ENCODE measurements around the gene TOB2. TPM values are rescaled to one million over a fixed set of nuclear protein-coding genes. Genes with fewer than 3 reads are reported as not detected.

The TOB2 gene
- total and polyA plus RNA-seq, 9 of the 15 experiments (the other 6 are each of a cell fraction or from before 2014, with no cell fraction given): 3.3 to 20.5 (median 7.3) TPM

DNA sequence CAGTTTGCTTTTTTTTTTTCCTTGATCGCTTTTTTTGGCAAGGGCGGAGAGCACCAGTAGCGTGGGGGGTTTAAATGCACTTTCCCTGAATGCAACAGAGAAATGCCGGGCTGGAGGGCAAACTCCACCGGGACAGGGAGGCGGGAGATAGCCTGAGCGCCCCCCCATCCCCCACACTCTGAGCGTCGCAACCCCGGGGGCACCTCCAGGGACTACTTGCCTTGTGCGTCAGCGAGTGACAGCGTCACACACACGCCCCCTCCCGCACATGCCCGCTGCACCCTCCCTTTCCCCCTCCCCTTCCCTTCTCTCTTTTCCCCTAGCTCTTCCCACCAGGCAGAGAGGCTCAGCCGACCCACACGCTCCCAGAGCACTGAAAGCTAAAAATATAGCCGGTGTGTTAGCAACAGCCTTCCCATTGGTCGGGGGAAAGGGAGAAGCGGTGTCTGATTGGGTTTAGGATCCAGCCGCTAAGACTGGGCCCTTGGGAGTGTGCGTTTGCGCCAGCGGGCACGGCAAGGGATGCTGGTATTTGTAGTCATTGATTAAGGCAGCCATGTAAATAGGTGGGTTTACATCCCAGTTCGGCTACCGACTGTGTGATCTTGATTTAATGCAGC lies 1.7 kb upstream of the TOB2 start (continued):
- TF ChIP-seq MYNN (IDR thresholded peaks at IDR 0.05): peak; percentile 23; the same call in 1 of the 2 replicates
- TF ChIP-seq MYNN (CRISPR knock-in tag; IDR thresholded peaks at IDR 0.05): no peak
- TF ChIP-seq TAF9B (IDR thresholded peaks at IDR 0.05; ENCODE audit: partially characterized antibody): peak; percentile 68
- TF ChIP-seq, protein P1, sequence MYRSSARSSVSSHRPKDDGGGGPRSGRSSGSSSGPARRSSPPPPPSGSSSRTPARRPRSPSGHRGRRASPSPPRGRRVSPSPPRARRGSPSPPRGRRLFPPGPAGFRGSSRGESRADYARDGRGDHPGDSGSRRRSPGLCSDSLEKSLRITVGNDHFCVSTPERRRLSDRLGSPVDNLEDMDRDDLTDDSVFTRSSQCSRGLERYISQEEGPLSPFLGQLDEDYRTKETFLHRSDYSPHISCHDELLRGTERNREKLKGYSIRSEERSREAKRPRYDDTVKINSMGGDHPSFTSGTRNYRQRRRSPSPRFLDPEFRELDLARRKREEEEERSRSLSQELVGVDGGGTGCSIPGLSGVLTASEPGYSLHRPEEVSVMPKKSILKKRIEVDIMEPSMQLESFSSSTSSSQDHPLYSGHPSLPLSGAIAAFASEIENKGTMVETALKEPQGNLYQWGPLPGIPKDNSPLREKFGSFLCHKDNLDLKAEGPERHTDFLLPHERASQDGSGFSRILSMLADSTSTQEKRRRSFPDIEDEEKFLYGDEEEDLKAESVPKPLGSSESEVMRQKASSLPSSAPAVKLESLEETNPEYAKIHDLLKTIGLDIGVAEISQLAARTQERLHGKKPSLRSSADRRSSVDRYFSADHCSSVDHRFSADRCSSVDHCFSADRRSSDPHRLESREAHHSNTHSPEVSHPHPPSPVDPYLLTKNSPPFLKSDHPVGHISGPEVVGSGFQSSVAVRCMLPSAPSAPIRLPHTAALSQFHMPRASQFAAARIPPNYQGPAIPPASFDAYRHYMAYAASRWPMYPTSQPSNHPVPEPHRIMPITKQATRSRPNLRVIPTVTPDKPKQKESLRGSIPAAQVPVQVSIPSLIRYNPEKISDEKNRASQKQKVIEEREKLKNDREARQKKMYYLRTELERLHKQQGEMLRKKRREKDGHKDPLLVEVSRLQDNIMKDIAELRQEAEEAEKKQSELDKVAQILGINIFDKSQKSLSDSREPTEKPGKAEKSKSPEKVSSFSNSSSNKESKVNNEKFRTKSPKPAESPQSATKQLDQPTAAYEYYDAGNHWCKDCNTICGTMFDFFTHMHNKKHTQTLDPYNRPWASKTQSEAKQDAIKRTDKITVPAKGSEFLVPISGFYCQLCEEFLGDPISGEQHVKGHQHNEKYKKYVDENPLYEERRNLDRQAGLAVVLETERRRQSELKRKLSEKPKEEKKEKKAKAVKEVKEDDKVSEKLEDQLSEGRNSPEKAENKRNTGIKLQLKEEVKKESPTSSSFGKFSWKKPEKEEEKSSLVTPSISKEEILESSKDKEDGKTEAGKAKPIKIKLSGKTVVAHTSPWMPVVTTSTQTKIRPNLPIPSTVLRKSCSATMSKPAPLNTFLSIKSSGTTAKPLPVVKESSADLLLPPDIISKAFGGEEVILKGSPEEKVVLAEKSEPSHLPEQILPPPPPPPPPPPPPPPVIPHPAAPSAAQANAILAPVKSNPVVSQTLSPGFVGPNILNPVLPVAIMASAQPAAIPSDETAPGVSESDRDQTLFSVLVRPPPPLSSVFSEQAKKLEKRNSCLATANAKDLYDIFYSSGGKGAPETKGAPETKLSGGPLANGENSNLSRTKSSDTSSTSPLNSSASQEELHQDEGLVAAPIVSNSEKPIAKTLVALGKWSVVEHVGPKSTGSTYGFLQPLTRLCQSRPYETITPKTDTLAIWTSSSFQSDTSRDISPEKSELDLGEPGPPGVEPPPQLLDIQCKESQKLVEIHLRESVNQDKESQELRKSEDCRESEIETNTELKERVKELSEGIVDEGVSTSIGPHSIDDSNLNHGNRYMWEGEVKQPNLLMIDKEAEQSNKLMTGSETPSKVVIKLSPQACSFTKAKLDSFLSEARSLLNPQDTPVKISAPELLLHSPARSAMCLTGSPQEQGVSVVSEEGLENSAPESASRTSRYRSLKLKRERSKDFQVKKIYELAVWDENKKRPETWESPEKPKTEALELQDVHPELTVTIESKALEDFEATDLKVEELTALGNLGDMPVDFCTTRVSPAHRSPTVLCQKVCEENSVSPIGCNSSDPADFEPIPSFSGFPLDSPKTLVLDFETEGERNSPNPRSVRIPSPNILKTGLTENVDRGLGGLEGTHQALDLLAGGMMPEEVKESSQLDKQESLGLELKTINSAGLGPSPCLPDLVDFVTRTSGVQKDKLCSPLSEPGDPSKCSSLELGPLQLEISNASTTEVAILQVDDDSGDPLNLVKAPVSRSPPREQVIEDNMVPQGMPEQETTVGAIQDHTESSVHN (IDR thresholded peaks at IDR 0.05; ENCODE audit: borderline replicate concordance in 1 of 2, low read depth in 1 of 2): peak in 1 of 2 experiments; percentile 43; a peak in 1 of 4 replicates
- no peak for TF ChIP-seq FOXP1 (CRISPR knock-in tag; IDR thresholded peaks at IDR 0.05)
- TF ChIP-seq CHD2 (IDR thresholded peaks at IDR 0.05; ENCODE audit: low read depth, low read length): peak; percentile 56; the same call in 1 of the 2 replicates
- no peak for TF ChIP-seq ZNF764 (CRISPR knock-in tag; IDR thresholded peaks at IDR 0.05; ENCODE audit: low read depth)
- TF ChIP-seq, protein P2, sequence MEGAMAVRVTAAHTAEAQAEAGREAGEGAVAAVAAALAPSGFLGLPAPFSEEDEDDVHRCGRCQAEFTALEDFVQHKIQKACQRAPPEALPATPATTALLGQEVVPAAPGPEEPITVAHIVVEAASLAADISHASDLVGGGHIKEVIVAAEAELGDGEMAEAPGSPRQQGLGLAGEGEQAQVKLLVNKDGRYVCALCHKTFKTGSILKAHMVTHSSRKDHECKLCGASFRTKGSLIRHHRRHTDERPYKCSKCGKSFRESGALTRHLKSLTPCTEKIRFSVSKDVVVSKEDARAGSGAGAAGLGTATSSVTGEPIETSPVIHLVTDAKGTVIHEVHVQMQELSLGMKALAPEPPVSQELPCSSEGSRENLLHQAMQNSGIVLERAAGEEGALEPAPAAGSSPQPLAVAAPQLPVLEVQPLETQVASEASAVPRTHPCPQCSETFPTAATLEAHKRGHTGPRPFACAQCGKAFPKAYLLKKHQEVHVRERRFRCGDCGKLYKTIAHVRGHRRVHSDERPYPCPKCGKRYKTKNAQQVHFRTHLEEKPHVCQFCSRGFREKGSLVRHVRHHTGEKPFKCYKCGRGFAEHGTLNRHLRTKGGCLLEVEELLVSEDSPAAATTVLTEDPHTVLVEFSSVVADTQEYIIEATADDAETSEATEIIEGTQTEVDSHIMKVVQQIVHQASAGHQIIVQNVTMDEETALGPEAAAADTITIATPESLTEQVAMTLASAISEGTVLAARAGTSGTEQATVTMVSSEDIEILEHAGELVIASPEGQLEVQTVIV (CRISPR knock-in tag; IDR thresholded peaks at IDR 0.05; ENCODE audit: borderline replicate concordance): no peak
- peak; percentile 66 for TF ChIP-seq MAX (CRISPR knock-in tag; IDR thresholded peaks at IDR 0.05)
- no peak for TF ChIP-seq TAF7 (tag; IDR thresholded peaks at IDR 0.05)
- peak; percentile 90; the same call in 1 of the 2 replicates for TF ChIP-seq MEF2D (tag; conservative IDR thresholded peaks at IDR 0.05; ENCODE audit: low read depth)
- 0 out of 2 replicates have a peak, but pooled peaks have one; percentile 8 for TF ChIP-seq CTBP1 (IDR thresholded peaks at IDR 0.05; ENCODE audit: borderline replicate concordance)
- no peak for TF ChIP-seq U2AF1 (optimal IDR thresholded peaks at IDR 0.05; ENCODE audit: low read depth, low read length)
- TF ChIP-seq ARNT (IDR thresholded peaks at IDR 0.05): no peak
- no peak for TF ChIP-seq EWSR1 (IDR thresholded peaks at IDR 0.05; ENCODE audit: borderline replicate concordance, low read depth, partially characterized antibody)
- peak; percentile 19; the same call in 1 of the 2 replicates for TF ChIP-seq L3MBTL2 (IDR thresholded peaks at IDR 0.05)
- TF ChIP-seq TGIF2 (CRISPR knock-in tag; IDR thresholded peaks at IDR 0.05): no peak
- TF ChIP-seq THRAP3 (IDR thresholded peaks at IDR 0.05; ENCODE audit: borderline replicate concordance): no peak
- no peak for TF ChIP-seq GTF2F1 (IDR thresholded peaks at IDR 0.05; ENCODE audit: low read depth, low read length)

All from K562 (cell line).